Measurements from ENCODE around the gene SLC13A5. TPM values are rescaled to one million over a fixed set of nuclear protein-coding genes. Genes with fewer than 3 reads are reported as not detected.

The SLC13A5 gene
- total RNA-seq, 1 experiment from 2014 or later, result not detected

GRCh38 chr17:6706996-6707395 lies 6.2 kb downstream of the SLC13A5 start:
- intact Hi-C loops (cut with micrococcal nuclease), result no loop called here
- no peak for DNase-seq

DNA sequence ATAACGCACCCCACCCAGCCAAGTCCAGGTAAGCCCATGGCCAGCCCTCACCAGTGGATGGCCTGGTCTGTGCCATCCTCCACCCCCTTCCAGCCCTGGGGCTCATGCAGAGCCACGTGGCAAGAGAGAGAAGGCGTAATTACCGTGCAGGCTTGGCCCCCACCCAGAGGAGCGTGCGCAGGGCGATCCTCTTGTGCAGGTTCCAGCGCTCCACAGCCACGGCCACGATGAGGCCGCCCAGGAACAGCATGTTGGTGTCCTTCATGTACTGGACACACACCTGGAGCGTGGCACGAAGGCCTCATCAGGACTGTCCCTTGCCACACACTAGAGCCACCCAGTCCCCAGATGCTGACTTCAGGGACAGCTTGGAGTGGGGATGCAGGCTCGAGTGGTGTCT lies 6.7 kb downstream of the SLC13A5 start:
- ChIA-PET POLR2A (ENCODE audit: unreplicated experiment) (no interaction called here), CTCF (no interaction called here)
- no peak overlapping the region for H3K27ac ChIP-seq (ENCODE audit: low read length)
- H3K9ac ChIP-seq (ENCODE audit: low read length), result no peak overlapping the region
- H3K9me3 ChIP-seq (ENCODE audit: low read length), result no peaks in the 10 kb centered on the region
- no peaks in the 10 kb centered on the region for H3K79me2 ChIP-seq (ENCODE audit: low read length)
- no peaks in the 10 kb centered on the region for H4K20me1 ChIP-seq (ENCODE audit: low read length)
- DNase-seq (no peak), ATAC-seq (no peak)
- no peaks in the 10 kb centered on the region for H3K9me2 ChIP-seq (replicated peaks; ENCODE audit: low read length)
- TF ChIP-seq EZH2 (IDR thresholded peaks at IDR 0.05; ENCODE audit: low read length, unreplicated experiment), result no peak
- TF ChIP-seq CTCF (conservative IDR thresholded peaks at IDR 0.05; ENCODE audit: low read depth, low read length), result no peak
- TF ChIP-seq EZH2phosphoT487 (IDR thresholded peaks at IDR 0.05; ENCODE audit: borderline replicate concordance, low read length), result no peak
- no peaks in the 10 kb centered on the region for H3K36me3 ChIP-seq (ENCODE audit: low read depth, low read length)
- H3K4me2 ChIP-seq (ENCODE audit: low read length), result no peak overlapping the region
- no peaks in the 10 kb centered on the region for H3K4me1 ChIP-seq (ENCODE audit: insufficient read depth, low read length)
- no peaks in the 10 kb centered on the region for H3F3A ChIP-seq (ENCODE audit: low read length, unreplicated experiment)
- no TSS peak for BruUV-seq (replicated peaks)
- intact Hi-C loops (cut with micrococcal nuclease), result no loop called here
- H3K4me3 ChIP-seq (ENCODE audit: low read length), result no peak overlapping the region
- no peak overlapping the region for H2AFZ ChIP-seq (ENCODE audit: low read length)
- no peaks in the 10 kb centered on the region for H3K27me3 ChIP-seq (ENCODE audit: low read length)

More at GRCh38 chr17:6706996-6707395, 6.2 kb downstream of the SLC13A5 start:
- no peaks in the 10 kb centered on the region for H3K79me2 ChIP-seq (ENCODE audit: low read length)
- ChIA-PET POLR2A (ENCODE audit: unreplicated experiment) (no interaction called here), CTCF (no interaction called here)
- no peaks in the 10 kb centered on the region for H3K9me2 ChIP-seq (replicated peaks; ENCODE audit: low read length)
- no peaks in the 10 kb centered on the region for H3F3A ChIP-seq (ENCODE audit: low read length, unreplicated experiment)
- H3K9me3 ChIP-seq (ENCODE audit: low read length), result no peaks in the 10 kb centered on the region
- no peak overlapping the region for H3K4me2 ChIP-seq (ENCODE audit: low read length)
- H3K4me1 ChIP-seq (ENCODE audit: insufficient read depth, low read length), result no peaks in the 10 kb centered on the region
- no peaks in the 10 kb centered on the region for H3K27me3 ChIP-seq (ENCODE audit: low read length)
- no peak overlapping the region for H3K27ac ChIP-seq (ENCODE audit: low read length)
- BruUV-seq (replicated peaks), result no TSS peak
- H3K9ac ChIP-seq (ENCODE audit: low read length), result no peak overlapping the region
- no peak overlapping the region for H2AFZ ChIP-seq (ENCODE audit: low read length)
- TF ChIP-seq EZH2phosphoT487 (IDR thresholded peaks at IDR 0.05; ENCODE audit: borderline replicate concordance, low read length) (no peak), EZH2 (IDR thresholded peaks at IDR 0.05; ENCODE audit: low read length, unreplicated experiment) (no peak)
- no peaks in the 10 kb centered on the region for H3K36me3 ChIP-seq (ENCODE audit: low read depth, low read length)
- H4K20me1 ChIP-seq (ENCODE audit: low read length), result no peaks in the 10 kb centered on the region
- ATAC-seq, result no peak
- H3K4me3 ChIP-seq (ENCODE audit: low read length), result no peak overlapping the region

DNA sequence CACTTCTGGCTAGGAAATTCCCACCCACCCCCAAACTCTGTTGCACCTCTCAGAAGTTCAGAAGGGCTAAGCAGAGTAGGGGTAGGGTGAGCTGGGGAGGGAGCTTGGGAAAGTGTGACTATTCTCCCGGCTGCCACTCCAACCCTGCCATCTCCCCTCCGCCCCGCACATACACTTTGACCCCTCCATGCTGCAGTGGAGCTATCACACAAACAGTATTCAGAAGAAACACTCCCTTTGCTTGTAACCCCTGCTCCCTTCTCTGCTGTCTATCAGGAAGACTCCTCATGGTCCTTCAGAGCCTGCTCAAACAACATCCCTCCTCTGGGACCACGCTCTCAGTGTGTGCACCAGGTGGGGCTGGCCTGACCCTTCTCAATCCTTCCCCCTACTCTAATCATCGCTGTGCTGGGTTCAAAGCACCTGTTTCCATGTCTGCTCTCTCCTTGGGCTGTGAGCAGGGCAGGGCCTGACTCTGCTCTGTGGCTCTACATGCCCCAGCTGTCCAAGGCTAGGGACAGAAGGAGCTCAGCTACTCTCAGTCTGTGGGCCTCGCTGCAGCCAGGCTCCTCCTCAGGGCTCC lies 8.6 kb downstream of the SLC13A5 start:
- intact Hi-C loops (cut with micrococcal nuclease), result no loop called here
- no peak overlapping the region for H3K27ac ChIP-seq (ENCODE audit: low read length)

More for the DNA sequence above, 8.6 kb downstream of the SLC13A5 start:
- Histone ChIP-seq H3K27me3 (ENCODE audit: low read length) (no peaks in the 10 kb centered on the region), H3K4me2 (ENCODE audit: low read length) (no peak overlapping the region), H3K4me3 (ENCODE audit: low read length) (no peak overlapping the region), H3K9ac (ENCODE audit: low read length) (no peak overlapping the region), H3K79me2 (ENCODE audit: low read length) (no peaks in the 10 kb centered on the region), H3K9me3 (ENCODE audit: low read length) (no peaks in the 10 kb centered on the region), H4K20me1 (ENCODE audit: low read length) (no peaks in the 10 kb centered on the region), H2AFZ (ENCODE audit: low read length) (no peak overlapping the region), H3F3A (ENCODE audit: low read length, unreplicated experiment) (no peaks in the 10 kb centered on the region), H3K4me1 (ENCODE audit: insufficient read depth, low read length) (no peaks in the 10 kb centered on the region), H3K36me3 (ENCODE audit: low read depth, low read length) (no peaks in the 10 kb centered on the region), H3K9me2 (replicated peaks; ENCODE audit: low read length) (no peaks in the 10 kb centered on the region)
- ChIA-PET POLR2A (ENCODE audit: unreplicated experiment) (no interaction called here), CTCF (no interaction called here)
- no TSS peak for BruUV-seq (replicated peaks)
- ATAC-seq (no peak), DNase-seq (no peak)
- TF ChIP-seq CTCF (conservative IDR thresholded peaks at IDR 0.05; ENCODE audit: low read depth, low read length), result no peak
- no peak for TF ChIP-seq EZH2phosphoT487 (IDR thresholded peaks at IDR 0.05; ENCODE audit: borderline replicate concordance, low read length)
- TF ChIP-seq EZH2 (IDR thresholded peaks at IDR 0.05; ENCODE audit: low read length, unreplicated experiment), result no peak

Data from PC-3 (cell line).